HG03095 (cell line): Measurements from ENCODE around the gene CCNB2.
"Not testable (repeated sequence)": the region's sequence is repeated elsewhere in the genome, so short reads cannot be mapped to it uniquely, and the experiment has no call there.

Experiments
- ATAC-seq: cut with Tn5 transposase; IDR thresholded peaks from one replicate; pipeline ENCODE4 v1.9.1; 2021; ENCODE audit warnings: moderate library complexity; ENCODE audit not compliant: unreplicated experiment

The CCNB2 gene

GRCh38 chr15:59131969-59132562 is 27.1 kb downstream of the CCNB2 start:
- no peak for ATAC-seq

- ATAC-seq, result no peak
These were observed 29.0 kb downstream of the CCNB2 start for GRCh38 chr15:59133929-59134427.

- ATAC-seq, result no peak
These were observed 32.6 kb downstream of the CCNB2 start for GRCh38 chr15:59137566-59137965.

- ATAC-seq, result no peak
These were observed 33.3 kb downstream of the CCNB2 start for GRCh38 chr15:59138243-59138642.

GRCh38 chr15:59140422-59141226 is 35.7 kb downstream of the CCNB2 start:
- ATAC-seq, result no peak

GRCh38 chr15:59143281-59143680 is 38.3 kb downstream of the CCNB2 start:
- no peak for ATAC-seq

GRCh38 chr15:59144594-59144993 is 39.6 kb downstream of the CCNB2 start:
- not testable (repeated sequence) for ATAC-seq

- ATAC-seq, result no peak
These were observed 42.7 kb downstream of the CCNB2 start for GRCh38 chr15:59147666-59148065.

GRCh38 chr15:59148153-59148833 is 43.3 kb downstream of the CCNB2 start:
- no peak for ATAC-seq

- ATAC-seq, result no peak
These were observed 45.2 kb downstream of the CCNB2 start for GRCh38 chr15:59150185-59150584.

GRCh38 chr15:59152694-59153450 is 47.9 kb downstream of the CCNB2 start:
- no peak for ATAC-seq

GRCh38 chr15:59153466-59153865 is 48.5 kb downstream of the CCNB2 start:
- ATAC-seq, result no peak

- no peak for ATAC-seq
These were observed 49.3 kb downstream of the CCNB2 start for GRCh38 chr15:59154243-59154642.

GRCh38 chr15:59155431-59155830 is 50.5 kb downstream of the CCNB2 start:
- no peak for ATAC-seq

GRCh38 chr15:59157396-59157795 is 52.5 kb downstream of the CCNB2 start:
- no peak for ATAC-seq

GRCh38 chr15:59157840-59158700 is 53.1 kb downstream of the CCNB2 start:
- ATAC-seq, result no peak

- ATAC-seq, result no peak
These were observed 53.7 kb downstream of the CCNB2 start for GRCh38 chr15:59158701-59159034.

GRCh38 chr15:59159210-59159609 is 54.3 kb downstream of the CCNB2 start:
- ATAC-seq, result no peak

GRCh38 chr15:59160880-59161593 is 56.1 kb downstream of the CCNB2 start:
- no peak for ATAC-seq

GRCh38 chr15:59162080-59162479 is 57.1 kb downstream of the CCNB2 start:
- not testable (repeated sequence) for ATAC-seq
